RPMI7951 (cell line): ENCODE results near the gene NIP7. TPM values are rescaled to one million over a fixed set of nuclear protein-coding genes. Genes with fewer than 3 reads are reported as not detected.
"Not testable (repeated sequence)": the region's sequence is repeated elsewhere in the genome, so short reads cannot be mapped to it uniquely, and the experiment has no call there.

Experiments used
- DNase-seq: peaks from one replicate; pipeline ENCODE4 v3.0.0-alpha.2; 2012; ENCODE audit warnings: low read depth
- total RNA-seq: library from RNA; depleted of rRNA; stranded (reverse); fragments of >200 nt; shearing (Covaris generic); gene quantifications from 2 replicates; pipeline ENCODE4 v1.2.3, GENCODE V29; 2014

NIP7 gene
- total RNA-seq, 1 experiment from 2014 or later = 39.3 TPM

DNA sequence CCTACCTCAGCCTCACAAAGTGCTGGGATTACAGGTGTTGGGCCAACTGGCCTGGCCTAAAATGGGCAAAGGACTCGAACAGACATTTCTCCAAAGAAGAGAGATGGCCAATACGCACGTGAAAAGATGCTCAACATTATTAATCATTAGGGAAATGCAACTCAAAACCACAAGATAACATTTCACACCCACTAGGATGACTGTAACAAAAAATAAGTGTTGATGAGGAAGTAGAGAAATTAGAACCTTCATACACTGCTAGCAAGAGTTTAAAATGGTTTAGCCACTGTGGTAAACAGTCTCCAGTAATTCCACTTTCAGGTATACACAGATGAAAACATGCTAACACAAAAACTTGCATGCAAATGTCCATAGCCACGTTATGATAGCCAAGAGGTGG is 6.4 kb downstream of the NIP7 start:
- no peak for DNase-seq

DNA sequence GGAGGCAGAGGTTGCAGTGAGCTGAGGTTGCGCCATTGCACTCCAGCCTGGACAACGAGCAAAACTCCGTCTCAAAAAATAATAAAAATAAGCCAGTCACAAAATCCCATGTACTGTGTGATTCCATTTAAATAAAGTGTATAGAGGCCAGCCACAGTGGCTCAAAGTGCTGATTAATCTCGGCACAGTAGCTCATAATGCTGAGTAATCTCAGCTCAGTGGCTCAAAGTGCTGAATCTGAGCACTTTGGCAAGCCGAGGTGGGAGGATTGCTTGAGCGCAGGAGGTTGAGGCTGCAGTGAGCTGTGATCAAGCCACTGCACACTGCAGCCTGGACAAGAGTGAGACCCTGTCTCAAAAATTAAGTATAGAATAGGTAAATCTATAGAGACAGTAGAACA is 7.1 kb downstream of the NIP7 start:
- DNase-seq = no peak

DNA sequence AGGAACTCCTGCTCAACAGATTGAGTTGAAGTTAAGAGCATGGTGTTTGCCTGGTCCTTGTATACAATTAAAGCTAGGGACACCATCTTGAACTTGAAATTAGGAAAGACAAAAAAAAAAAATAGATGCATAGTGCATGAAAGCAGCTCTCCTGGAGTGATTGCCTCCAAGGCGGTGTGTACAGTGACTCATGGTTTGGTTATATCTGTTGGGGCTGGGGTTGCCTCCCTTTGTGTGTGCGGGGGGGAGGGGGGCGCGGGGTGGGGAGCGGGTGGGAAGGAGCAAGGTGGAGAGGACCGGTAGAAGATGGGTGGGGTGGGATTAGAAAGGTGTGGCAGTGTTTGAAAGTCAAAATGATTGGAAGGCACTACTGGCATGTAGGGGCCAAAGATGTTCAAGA is 8.7 kb downstream of the NIP7 start:
- DNase-seq = no peak

DNA sequence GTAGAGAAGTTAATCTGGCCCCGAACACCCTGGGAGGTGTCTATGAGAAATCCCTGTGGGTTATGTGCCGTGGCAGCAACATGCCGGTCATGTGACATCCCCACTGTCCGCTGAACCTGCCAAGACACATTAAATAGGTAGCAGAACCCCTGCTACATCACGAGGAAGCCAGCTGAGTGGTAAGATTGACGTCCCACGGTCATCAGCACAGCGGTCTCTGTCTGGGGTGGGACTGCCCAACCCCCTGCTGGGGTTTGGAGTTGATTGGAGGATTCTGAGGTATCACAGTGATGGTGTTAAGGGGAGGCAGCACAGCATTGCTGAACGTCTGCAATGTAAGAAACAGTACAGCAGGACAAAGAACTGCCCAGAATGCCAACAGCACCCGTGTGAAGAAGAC is 10.0 kb downstream of the NIP7 start:
- no peak for DNase-seq

GRCh38 chr16:69350536-69351133 is 11.1 kb downstream of the NIP7 start:
- no peak for DNase-seq

DNA sequence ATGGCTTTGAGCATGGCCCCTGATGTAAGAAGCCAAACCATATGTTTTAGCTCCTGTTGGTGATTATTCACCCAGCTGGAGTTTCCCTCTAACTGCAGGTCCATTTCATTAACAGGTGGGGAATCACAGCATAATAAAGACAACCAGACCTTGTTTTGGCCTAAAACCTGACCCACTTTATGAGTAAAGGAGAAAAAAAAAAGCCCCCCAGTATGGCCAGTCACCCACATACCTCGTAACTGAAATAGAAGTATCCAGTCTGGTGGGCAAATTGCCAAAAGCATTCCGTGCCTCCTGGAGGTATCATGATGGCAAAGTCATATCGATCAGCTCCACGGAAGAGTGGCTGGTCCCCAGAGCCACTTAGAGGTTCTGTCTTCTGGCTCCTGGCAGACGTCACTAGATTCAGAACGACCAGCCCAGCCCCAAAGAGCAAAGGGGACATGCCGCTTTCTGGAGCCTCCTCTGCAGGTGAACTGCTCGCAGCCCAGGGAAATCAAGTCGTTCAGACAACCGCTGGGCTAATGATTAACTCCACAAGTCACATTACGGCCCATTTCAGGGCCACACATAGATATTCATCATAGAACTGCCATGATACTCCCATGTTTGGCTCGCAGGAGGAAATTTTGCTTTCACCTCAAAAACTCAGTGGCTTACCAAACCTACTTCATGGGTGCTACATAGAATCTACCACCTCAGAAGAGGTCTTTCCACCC is 11.9 kb downstream of the NIP7 start, which contains the start of gene TMED6:
Gene TMED6 (minus strand): TSS at position 478 of the 719 bp plus-strand sequence. CDS start 33 bp downstream, at position 445.
- no peak for DNase-seq

DNA sequence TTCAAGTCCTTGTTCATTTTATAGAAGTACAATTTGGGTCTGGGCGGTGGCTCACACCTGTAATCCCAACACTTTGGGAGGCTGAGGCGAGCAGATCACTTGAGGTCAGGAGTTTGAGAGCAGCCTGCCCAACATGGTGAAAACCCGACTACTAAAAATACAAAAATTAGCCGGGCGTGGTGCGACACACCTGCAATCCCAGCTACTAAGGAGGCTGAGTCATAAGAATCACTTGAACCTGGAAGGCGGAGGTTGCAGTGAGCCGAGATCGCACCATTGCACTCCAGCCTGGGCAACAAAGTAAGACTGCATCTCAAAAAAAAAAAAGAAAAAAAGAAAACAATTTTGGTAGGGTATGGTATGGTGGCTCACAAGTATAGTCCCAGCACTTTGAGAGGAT is 20.5 kb downstream of the NIP7 start:
- not testable (repeated sequence) for DNase-seq

- DNase-seq = no peak
Observed at GRCh38 chr16:69363281-69363717, 23.7 kb downstream of the NIP7 start.

GRCh38 chr16:69364088-69364487 is 24.5 kb downstream of the NIP7 start:
- DNase-seq = no peak

DNA sequence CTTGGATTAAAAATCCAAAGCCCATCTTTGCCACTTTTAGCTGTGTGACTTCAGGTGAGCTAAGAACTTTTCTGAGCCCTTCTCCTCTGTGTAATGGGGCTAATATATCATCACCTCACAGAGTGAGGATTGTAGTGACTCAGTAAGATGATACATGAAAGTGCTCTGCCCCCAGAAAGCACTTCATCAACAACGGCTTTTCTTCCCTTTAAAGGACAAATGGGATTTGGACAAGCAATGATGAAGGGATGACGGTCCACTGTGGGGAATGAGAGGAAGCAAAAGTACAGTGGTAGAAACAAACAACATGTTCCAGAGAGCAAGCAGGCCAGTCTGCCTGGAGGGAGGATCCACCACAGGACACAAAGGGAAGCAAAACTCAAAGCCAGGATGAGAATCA is 26.3 kb downstream of the NIP7 start:
- DNase-seq = no peak

DNA sequence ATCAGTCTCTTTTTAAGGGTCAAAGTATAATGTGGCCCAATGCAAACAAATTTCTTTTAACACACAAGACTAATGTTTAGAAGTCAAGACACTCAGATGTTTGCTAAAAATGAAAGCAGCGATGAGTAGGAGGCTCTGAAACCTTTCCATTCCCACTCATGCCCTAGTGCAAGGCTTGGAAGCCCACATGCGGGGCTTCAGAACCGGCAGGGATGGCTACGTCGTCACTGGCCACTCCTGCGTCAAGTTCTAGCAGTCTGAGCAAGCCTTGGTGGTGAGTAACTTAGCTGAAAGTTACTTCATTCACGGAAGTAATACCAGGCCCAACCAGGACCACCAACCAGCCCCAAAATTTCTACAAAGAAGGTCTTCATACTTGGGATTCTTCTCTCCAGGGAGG is 26.9 kb downstream of the NIP7 start:
- DNase-seq = no peak

DNA sequence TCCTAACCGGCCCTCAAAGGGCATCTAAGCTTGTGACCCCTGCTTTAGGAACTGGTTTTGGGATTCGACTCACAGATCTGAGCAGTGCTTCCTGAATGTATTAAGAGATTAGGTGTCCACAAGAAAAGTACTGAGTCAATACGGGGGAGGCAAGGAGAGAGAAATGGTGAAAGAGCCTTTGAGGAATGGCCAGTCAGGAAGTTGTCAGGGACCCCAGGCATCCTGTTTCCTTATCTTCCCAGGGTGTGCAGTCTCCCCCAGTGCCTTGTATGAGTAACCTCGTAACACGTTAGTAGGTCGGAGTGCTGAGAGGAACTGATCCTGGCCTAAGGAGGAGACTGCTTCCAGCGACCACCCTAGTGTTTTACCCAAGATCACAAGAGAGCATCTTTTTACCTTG is 28.4 kb downstream of the NIP7 start:
- DNase-seq = no peak

- DNase-seq = no peak
Observed at GRCh38 chr16:69368866-69369265, 29.3 kb downstream of the NIP7 start.

DNA sequence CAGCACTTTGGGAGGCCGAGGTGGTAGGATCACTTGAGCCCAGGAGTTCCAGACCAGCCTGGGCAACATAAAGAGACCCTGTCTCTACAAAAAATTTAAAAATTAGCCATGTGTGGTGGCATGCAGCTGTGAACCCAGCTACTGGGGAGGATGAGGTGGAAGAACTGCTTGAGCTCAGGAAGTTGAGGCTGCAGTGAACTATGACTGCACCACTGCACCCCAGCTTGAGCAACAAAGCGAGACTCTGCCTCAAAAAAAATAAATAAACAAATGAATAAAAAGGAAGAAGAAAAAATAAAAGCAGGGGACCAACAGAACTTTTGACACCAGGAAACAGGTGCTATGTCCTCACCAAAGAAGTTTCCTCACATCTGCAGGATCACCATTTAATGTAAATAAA is 32.0 kb downstream of the NIP7 start:
- DNase-seq = no peak

GRCh38 chr16:69373019-69373418 is 33.4 kb downstream of the NIP7 start:
- no peak for DNase-seq

DNA sequence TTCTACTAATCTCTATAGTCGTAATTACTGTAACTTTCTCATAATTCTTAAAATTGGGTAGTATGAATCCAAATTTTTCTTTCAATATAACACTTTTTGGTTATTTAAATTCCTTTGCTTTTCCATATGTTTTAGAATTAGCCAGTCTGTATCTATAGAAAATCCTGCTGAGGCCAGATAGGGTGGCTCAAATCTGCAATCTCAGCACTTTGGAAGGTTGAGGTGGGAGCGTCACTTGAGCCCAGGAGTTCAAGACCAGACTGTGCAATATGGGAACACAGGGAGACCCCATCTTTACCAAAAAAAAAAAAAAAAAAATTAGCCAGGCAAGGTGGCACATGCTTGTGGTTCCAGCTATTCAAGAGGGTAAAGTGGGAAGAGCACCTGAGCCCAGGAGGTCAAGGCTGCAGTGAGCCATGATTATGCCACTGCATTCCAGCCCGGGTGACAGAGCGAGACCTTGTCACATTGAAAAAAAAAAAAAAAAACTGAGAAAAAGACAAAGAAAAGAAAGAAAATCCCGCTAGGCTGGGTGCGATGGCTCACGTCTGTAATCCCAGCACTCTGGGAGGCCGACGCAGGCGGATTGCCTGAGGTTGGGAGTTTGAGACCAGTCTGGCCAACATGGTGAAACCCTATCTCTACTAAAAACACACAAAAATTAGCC is 37.0 kb downstream of the NIP7 start:
- DNase-seq = no peak

DNA sequence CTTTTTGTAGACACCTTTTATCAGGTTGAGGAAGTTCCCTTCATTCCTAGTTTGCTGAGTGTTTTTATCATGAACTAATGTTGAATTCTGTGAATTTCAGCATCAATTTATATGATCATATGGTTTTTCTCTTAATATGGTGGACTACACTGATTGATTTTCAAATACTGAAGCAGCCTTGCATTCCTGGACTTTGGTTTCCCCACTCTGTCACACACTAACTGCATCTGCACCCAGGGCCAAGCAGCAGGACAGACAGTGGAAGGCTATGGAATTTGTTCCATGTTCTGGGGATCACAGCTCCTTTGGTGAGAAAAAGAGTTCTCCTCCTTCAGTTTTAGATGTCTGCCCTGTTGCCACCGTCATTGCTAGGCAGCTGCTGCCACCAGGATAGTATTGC is 38.5 kb downstream of the NIP7 start:
- no peak for DNase-seq

DNA sequence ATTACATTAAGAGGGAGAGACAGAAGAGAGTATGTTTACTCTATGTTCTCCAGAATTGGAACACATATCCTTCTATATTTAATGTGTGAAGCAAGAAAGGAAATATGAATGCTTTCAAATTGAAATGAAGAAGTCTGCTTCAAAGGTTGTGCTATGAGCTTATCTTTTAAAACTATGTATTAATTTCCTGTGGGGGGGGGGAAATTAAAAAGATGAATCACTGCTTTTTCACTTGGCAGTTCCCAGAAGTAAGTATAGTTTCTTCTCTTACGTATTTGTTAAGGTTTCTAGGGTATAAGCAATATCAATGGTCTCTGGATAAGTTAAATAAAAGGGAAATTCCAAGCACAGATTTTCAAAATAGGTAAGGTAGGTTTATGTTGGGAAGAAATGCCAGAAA is 39.2 kb downstream of the NIP7 start:
- DNase-seq = no peak

- DNase-seq = no peak
Observed at GRCh38 chr16:69381231-69381630, 41.7 kb downstream of the NIP7 start.

DNA sequence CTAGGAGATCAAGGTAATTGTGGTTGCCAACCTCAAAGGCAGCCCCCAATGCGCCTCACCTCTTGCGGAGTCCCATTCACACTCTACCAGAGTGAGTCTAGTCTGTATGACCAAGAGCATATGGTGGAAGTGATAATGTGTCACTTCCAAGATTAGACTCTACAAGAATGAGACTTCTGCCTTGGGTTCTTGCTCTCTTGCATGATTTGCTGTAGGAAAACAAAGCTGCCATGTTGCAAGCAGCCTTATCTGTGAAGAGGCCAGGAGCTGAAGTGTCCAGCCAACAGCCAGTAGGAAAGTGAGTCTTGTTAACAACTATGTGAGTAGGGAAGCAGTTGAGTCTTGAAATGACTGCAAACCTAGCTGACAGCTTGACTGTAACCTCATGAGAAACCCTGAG is 42.8 kb downstream of the NIP7 start:
- DNase-seq = no peak

DNA sequence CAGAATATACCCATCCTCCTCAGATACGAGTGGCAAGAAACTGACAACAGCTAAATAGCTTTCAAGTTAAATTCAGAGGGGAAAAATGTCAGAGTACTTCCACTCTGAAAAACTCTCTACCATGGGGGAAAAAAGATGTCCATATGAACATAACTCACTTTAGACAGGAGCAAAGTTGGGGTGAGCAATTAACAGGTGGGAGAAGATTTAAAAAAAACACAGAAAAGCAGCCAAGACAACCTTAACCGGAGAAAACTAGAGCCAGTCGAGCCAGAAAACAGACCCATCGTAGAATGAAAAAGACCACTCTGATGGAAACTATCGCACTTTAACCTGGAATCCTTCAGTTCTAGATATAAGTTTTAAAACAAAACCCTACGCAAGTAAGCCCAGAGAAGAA is 45.4 kb downstream of the NIP7 start:
- no peak for DNase-seq

DNA sequence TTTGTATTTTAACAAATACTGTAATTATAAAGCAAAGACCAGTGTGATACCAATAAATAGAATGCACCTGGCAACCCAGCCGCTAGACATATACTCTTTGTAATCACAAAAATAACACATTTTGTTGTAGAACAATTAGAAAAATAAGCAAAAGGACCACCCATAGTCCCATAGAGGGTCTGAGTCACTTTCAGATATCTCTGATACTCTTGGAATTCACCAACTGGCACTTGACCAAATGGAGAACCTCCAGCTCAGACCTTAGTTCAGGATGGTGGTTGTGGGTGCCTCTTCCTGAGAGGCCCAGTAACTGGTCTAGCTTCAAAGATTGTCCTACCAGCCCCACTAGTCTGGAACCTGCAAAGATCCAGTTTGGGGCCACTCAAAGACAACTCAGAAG is 47.0 kb downstream of the NIP7 start:
- DNase-seq = peak; percentile 61
